Dendritic cell treated with granulocyte-macrophage colony-stimulating factor and Interleukin-4, amounts not matched to agents 40 ng/mL and 50 ng/mL, for 4 days (primary cell): ENCODE measurements around the gene NPTN.

ENCODE experiments used
- H3K27ac Mint-ChIP-seq: one replicate; pipeline ENCODE4 v1.8.0; 2022; ENCODE audit warnings: mild to moderate bottlenecking, mixed read lengths
- H3K27me3 Mint-ChIP-seq: one replicate; pipeline ENCODE4 v1.8.0; 2022; ENCODE audit warnings: mild to moderate bottlenecking, mixed read lengths
- H3K36me3 Mint-ChIP-seq: one replicate; pipeline ENCODE4 v1.8.0; 2022; ENCODE audit warnings: low read depth, mixed read lengths
- H3K4me1 Mint-ChIP-seq: one replicate; pipeline ENCODE4 v1.8.0; 2022; ENCODE audit warnings: low read depth, mixed read lengths
- H3K4me3 Mint-ChIP-seq: one replicate; pipeline ENCODE4 v1.8.0; 2022; ENCODE audit warnings: mild to moderate bottlenecking, moderate library complexity, mixed read lengths
- H3K9me3 Mint-ChIP-seq: one replicate; pipeline ENCODE4 v1.8.0; 2022; ENCODE audit warnings: mixed read lengths
- intact Hi-C: fragments of 100-400 bp; cut with micrococcal nuclease; formaldehyde crosslinking; loops from one replicate; pipeline ENCODE4 v1.15.0; 2022

Gene NPTN

GRCh38 chr15:73530649-73531048, 102.5 kb downstream of the NPTN start:
- H3K4me1 Mint-ChIP-seq: no peaks in the 10 kb centered on the region
- H3K9me3 Mint-ChIP-seq: no peaks in the 10 kb centered on the region
- H3K27ac Mint-ChIP-seq: no peak overlapping the region
- intact Hi-C loops: no loop called here
- H3K36me3 Mint-ChIP-seq: no peaks in the 10 kb centered on the region
- peaks cover 19% of the 10 kb centered on the region for H3K27me3 Mint-ChIP-seq
- no peak overlapping the region for H3K4me3 Mint-ChIP-seq

GRCh38 chr15:73527598-73527997, 105.6 kb downstream of the NPTN start:
- Mint-ChIP-seq H3K27me3 (peaks cover 25% of the 10 kb centered on the region), H3K36me3 (no peaks in the 10 kb centered on the region), H3K27ac (no peak overlapping the region), H3K4me1 (no peaks in the 10 kb centered on the region), H3K9me3 (peaks cover 9% of the 10 kb centered on the region), H3K4me3 (no peak overlapping the region)
- intact Hi-C loops: no loop called here

GRCh38 chr15:73524919-73525318, 108.3 kb downstream of the NPTN start:
- H3K27ac Mint-ChIP-seq: no peak overlapping the region
- intact Hi-C loops: no loop called here

DNA sequence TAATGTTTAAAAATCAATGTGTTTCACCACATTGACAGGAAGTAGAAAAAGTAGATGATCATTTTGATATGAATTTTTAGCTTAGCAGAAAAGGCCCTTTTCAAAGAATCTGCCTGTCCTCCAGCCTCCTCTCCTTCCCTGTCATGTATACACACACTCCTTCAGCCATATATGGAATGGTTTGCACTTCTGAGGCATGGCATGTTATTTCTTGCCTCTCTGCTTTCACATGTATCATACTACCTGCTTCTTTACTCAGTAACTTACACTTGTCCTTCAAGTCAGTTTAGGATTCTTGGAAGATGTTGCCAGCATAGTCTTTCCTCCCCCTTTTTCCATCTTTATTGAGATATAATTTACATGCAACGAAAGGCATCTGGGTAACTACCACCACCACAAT, 111.2 kb downstream of the NPTN start:
- Mint-ChIP-seq H3K27me3 (peaks cover 14% of the 10 kb centered on the region), H3K4me1 (peaks cover 24% of the 10 kb centered on the region), H3K36me3 (no peaks in the 10 kb centered on the region), H3K4me3 (no peak overlapping the region), H3K27ac (no peak overlapping the region), H3K9me3 (peaks cover 12% of the 10 kb centered on the region)
- intact Hi-C loops: no loop called here

More at GRCh38 chr15:73524919-73525318, 108.3 kb downstream of the NPTN start:
- Mint-ChIP-seq H3K36me3 (no peaks in the 10 kb centered on the region), H3K9me3 (peaks cover 12% of the 10 kb centered on the region), H3K4me1 (peaks cover 2% of the 10 kb centered on the region), H3K27me3 (peaks cover 22% of the 10 kb centered on the region), H3K4me3 (no peak overlapping the region)

DNA sequence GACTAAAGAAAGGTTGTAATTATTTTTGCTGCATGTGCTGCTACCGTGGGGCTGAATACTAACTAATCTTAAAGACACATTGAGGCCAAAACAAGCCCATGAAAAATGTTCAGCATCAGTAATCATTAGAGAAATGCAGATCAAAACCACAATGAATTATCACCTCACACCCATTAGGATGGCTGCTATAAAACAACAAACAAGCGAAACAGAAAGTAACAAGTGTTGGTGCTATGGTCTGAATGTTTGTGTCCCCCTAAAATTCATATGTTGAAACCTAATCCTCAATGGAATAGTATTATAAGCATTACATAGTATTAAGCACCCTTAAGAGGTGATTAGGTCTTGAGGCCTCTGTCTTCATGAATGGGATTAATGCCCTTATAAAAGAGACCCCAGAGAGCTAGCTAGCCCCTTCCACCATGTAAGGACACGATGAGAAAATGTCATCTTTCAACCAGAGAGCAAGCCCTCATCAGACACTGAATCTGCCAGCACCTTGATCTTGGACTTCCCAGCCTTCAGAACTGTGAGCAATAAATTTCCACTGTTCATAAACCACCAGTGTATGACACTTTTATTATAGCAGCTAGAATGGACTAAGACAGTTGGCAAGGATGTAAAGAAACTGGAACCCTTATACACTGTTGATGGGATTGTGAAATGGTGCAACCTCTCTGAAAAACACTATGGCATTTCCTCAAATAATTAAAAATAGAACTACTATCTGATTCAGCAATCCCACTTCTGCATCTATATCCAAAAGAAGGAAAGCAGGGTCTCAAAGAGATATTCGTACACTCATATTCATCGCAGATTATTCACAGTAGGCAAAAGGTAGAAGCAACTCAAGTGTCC, 114.1 kb downstream of the NPTN start:
- intact Hi-C loops: no loop called here
- H3K36me3 Mint-ChIP-seq: no peaks in the 10 kb centered on the region

DNA sequence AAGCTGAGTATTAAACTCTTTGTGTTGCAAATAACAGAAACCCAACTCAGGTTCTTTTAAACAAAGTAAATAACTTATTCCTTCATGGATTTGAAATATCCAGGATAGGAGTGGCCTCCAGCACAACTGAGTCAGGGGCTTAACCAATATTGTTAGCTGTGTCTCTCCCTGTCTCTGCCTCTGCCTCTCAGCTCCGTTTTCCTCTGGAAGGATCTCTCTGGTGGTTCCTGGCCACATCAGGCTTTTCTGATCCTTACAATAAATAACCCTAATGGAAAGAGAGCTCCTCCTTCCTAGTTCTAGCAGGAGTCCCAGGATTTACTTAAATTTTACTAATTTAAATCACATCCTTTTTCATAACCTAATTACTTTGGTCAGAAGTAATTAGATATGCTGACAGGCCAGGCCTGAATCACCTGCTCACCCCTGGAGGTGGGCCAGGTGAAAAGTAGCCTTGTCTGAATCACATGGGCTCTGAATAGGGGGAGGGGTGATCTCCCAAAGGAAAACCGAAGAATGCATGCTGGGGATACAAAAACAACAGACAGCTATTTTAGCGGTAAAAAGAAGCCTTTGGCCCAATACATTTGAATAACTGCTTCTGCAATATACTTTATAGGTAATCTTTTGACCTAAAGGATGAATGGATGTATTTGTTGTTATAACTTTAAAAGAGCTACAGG, 114.9 kb downstream of the NPTN start:
- H3K27ac Mint-ChIP-seq: no peak overlapping the region
- no peaks in the 10 kb centered on the region for H3K36me3 Mint-ChIP-seq
- H3K27me3 Mint-ChIP-seq: no peaks in the 10 kb centered on the region

More for the DNA sequence above, 114.1 kb downstream of the NPTN start:
- Mint-ChIP-seq H3K4me1 (peaks cover 26% of the 10 kb centered on the region), H3K4me3 (no peak overlapping the region), H3K27me3 (peaks cover 3% of the 10 kb centered on the region), H3K27ac (no peak overlapping the region), H3K9me3 (peaks cover 12% of the 10 kb centered on the region)

GRCh38 chr15:73517566-73517965, 115.6 kb downstream of the NPTN start:
- Mint-ChIP-seq H3K4me1 (peaks cover 26% of the 10 kb centered on the region), H3K27me3 (no peaks in the 10 kb centered on the region), H3K36me3 (no peaks in the 10 kb centered on the region), H3K9me3 (peaks cover 3% of the 10 kb centered on the region), H3K4me3 (no peak overlapping the region), H3K27ac (peak overlapping the region; percentile 3)
- intact Hi-C loops: no loop called here

More for the DNA sequence above, 114.9 kb downstream of the NPTN start:
- no peak overlapping the region for H3K4me3 Mint-ChIP-seq
- H3K9me3 Mint-ChIP-seq: peaks cover 11% of the 10 kb centered on the region
- intact Hi-C loops: no loop called here
- peaks cover 26% of the 10 kb centered on the region for H3K4me1 Mint-ChIP-seq

DNA sequence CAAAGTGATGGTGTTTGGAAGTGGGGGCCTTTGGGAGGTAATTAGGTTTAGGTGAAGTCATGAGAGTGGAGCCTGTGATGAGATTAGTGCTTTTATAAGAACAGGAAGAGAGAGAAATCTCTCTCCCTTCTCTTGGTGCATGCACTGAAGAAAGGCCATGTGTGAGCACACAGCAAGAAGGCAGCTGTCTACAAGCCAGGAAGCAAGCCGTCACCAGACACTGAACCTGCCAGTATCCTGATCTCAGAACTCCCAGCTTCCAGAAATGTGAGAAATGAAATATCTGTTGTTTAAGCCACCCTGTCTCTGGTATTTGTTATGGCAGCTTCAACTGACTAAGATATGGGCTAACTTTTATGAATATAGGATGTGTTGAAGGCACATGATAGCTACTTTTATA, 117.7 kb downstream of the NPTN start:
- H3K27ac Mint-ChIP-seq: no peak overlapping the region
- H3K27me3 Mint-ChIP-seq: no peaks in the 10 kb centered on the region
- no peaks in the 10 kb centered on the region for H3K36me3 Mint-ChIP-seq

More for the DNA sequence above, 117.7 kb downstream of the NPTN start:
- Mint-ChIP-seq H3K4me3 (no peak overlapping the region), H3K9me3 (no peaks in the 10 kb centered on the region), H3K4me1 (peaks cover 26% of the 10 kb centered on the region)
- intact Hi-C loops: no loop called here
